ENCODE measurements around the gene COQ2.
"Not testable (repeated sequence)": the region's sequence is repeated elsewhere in the genome, so short reads cannot be mapped to it uniquely, and the experiment has no call there.

The COQ2 gene

GRCh38 chr4:83257811-83258210 lies 26.8 kb downstream of the COQ2 start:
- in situ Hi-C loops (cut with MboI; ENCODE audit: low pct_unique_long_range_greater_than_20kb, low sequenced_read_pairs), result loop anchor here (25.0 kb wide), 1 partner anchor 196 kb away; no protein-coding TSS in a partner anchor
- DNase-seq, result no peak

GRCh38 chr4:83255584-83255983 lies 29.0 kb downstream of the COQ2 start:
- DNase-seq, result no peak
- in situ Hi-C loops (cut with MboI; ENCODE audit: low pct_unique_long_range_greater_than_20kb, low sequenced_read_pairs), result loop anchor here (25.0 kb wide), 1 partner anchor 193 kb away; no protein-coding TSS in a partner anchor

- DNase-seq, result peak; percentile 91
- in situ Hi-C loops (cut with MboI; ENCODE audit: low pct_unique_long_range_greater_than_20kb, low sequenced_read_pairs), result loop anchor here (25.0 kb wide), 1 partner anchor 191 kb away; no protein-coding TSS in a partner anchor
These were observed 31.7 kb downstream of the COQ2 start for GRCh38 chr4:83252782-83253405.

GRCh38 chr4:83251447-83251830 lies 33.2 kb downstream of the COQ2 start:
- DNase-seq, result no peak
- in situ Hi-C loops (cut with MboI; ENCODE audit: low pct_unique_long_range_greater_than_20kb, low sequenced_read_pairs), result loop anchor here (25.0 kb wide), 1 partner anchor 189 kb away; no protein-coding TSS in a partner anchor

GRCh38 chr4:83250687-83251446 lies 33.7 kb downstream of the COQ2 start:
- in situ Hi-C loops (cut with MboI; ENCODE audit: low pct_unique_long_range_greater_than_20kb, low sequenced_read_pairs), result loop anchor here (25.0 kb wide), 1 partner anchor 189 kb away; no protein-coding TSS in a partner anchor
- DNase-seq, result no peak

- DNase-seq, result no peak
- in situ Hi-C loops (cut with MboI; ENCODE audit: low pct_unique_long_range_greater_than_20kb, low sequenced_read_pairs), result no loop called here
These were observed 36.1 kb downstream of the COQ2 start for GRCh38 chr4:83248486-83248885.

GRCh38 chr4:83247415-83248357 lies 36.9 kb downstream of the COQ2 start:
- in situ Hi-C loops (cut with MboI; ENCODE audit: low pct_unique_long_range_greater_than_20kb, low sequenced_read_pairs), result no loop called here
- DNase-seq, result no peak

GRCh38 chr4:83241132-83241531 lies 43.5 kb downstream of the COQ2 start:
- DNase-seq, result no peak
- in situ Hi-C loops (cut with MboI; ENCODE audit: low pct_unique_long_range_greater_than_20kb, low sequenced_read_pairs), result no loop called here

- in situ Hi-C loops (cut with MboI; ENCODE audit: low pct_unique_long_range_greater_than_20kb, low sequenced_read_pairs), result no loop called here
- peak; percentile 80 for DNase-seq
These were observed 44.2 kb downstream of the COQ2 start for GRCh38 chr4:83240379-83240875.

GRCh38 chr4:83238393-83239248 lies 46.0 kb downstream of the COQ2 start:
- in situ Hi-C loops (cut with MboI; ENCODE audit: low pct_unique_long_range_greater_than_20kb, low sequenced_read_pairs), result no loop called here
- DNase-seq, result no peak

- DNase-seq, result no peak
- in situ Hi-C loops (cut with MboI; ENCODE audit: low pct_unique_long_range_greater_than_20kb, low sequenced_read_pairs), result no loop called here
These were observed 47.0 kb downstream of the COQ2 start for GRCh38 chr4:83237591-83237990.

GRCh38 chr4:83235645-83236133 lies 48.9 kb downstream of the COQ2 start:
- in situ Hi-C loops (cut with MboI; ENCODE audit: low pct_unique_long_range_greater_than_20kb, low sequenced_read_pairs); DNase-seq: not testable (repeated sequence)

GRCh38 chr4:83234902-83235644 lies 49.5 kb downstream of the COQ2 start:
- DNase-seq, result no peak
- in situ Hi-C loops (cut with MboI; ENCODE audit: low pct_unique_long_range_greater_than_20kb, low sequenced_read_pairs), result no loop called here

- DNase-seq; in situ Hi-C loops (cut with MboI; ENCODE audit: low pct_unique_long_range_greater_than_20kb, low sequenced_read_pairs): not testable (repeated sequence)
These were observed 50.2 kb downstream of the COQ2 start for GRCh38 chr4:83234387-83234786.

GRCh38 chr4:83232082-83232481 lies 52.5 kb downstream of the COQ2 start:
- no peak for DNase-seq
- in situ Hi-C loops (cut with MboI; ENCODE audit: low pct_unique_long_range_greater_than_20kb, low sequenced_read_pairs), result no loop called here

- in situ Hi-C loops (cut with MboI; ENCODE audit: low pct_unique_long_range_greater_than_20kb, low sequenced_read_pairs), result no loop called here
- DNase-seq, result peak; percentile 71
These were observed 53.0 kb downstream of the COQ2 start for GRCh38 chr4:83231620-83232076.

GRCh38 chr4:83230928-83231327 lies 53.7 kb downstream of the COQ2 start:
- in situ Hi-C loops (cut with MboI; ENCODE audit: low pct_unique_long_range_greater_than_20kb, low sequenced_read_pairs), result no loop called here
- no peak for DNase-seq

Measured in KBM-7 (cell line).